ENCODE data around the gene HEPHL1.

The HEPHL1 gene

DNA sequence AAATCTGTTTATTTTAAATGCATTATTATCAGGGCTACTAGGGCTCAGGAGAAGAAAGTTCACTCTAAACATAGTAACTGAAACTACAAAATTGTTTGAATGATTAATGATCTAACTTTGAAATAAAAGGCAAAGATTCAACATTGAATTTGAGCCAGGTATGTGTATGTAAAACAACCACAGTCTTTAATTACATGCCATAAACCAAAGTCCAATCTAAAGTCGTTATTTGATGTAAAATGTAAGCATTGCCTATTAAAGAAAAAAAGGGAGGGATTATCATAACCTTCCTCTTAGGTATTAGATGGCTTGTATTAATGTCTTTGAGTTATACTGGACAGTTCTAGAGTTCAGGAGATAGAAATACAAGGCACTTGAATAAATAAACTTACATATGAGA is 82.3 kb downstream of the HEPHL1 start:
- no peak for TF ChIP-seq CTCF (IDR thresholded peaks at IDR 0.05; ENCODE audit: low read depth, low read length)
- H3K4me3 ChIP-seq (replicated peaks in 1 of 2; ENCODE audit: low read depth in 2 of 2, low read length in 2 of 2) = no peak overlapping the region
- DNase-seq (ENCODE audit: low read depth in 2 of 2) = no peak

- no peak for DNase-seq (ENCODE audit: low read depth in 2 of 2)
- no peak overlapping the region for H3K4me3 ChIP-seq (replicated peaks in 1 of 2; ENCODE audit: low read depth in 2 of 2, low read length in 2 of 2)
- no peak for TF ChIP-seq CTCF (IDR thresholded peaks at IDR 0.05; ENCODE audit: low read depth, low read length)
These were observed 83.6 kb downstream of the HEPHL1 start for GRCh38 chr11:94104734-94105133.

GRCh38 chr11:94106716-94107115 is 85.6 kb downstream of the HEPHL1 start:
- H3K4me3 ChIP-seq (replicated peaks in 1 of 2; ENCODE audit: low read depth in 2 of 2, low read length in 2 of 2) = no peak overlapping the region
- no peak for TF ChIP-seq CTCF (IDR thresholded peaks at IDR 0.05; ENCODE audit: low read depth, low read length)
- no peak for DNase-seq (ENCODE audit: low read depth in 2 of 2)

DNA sequence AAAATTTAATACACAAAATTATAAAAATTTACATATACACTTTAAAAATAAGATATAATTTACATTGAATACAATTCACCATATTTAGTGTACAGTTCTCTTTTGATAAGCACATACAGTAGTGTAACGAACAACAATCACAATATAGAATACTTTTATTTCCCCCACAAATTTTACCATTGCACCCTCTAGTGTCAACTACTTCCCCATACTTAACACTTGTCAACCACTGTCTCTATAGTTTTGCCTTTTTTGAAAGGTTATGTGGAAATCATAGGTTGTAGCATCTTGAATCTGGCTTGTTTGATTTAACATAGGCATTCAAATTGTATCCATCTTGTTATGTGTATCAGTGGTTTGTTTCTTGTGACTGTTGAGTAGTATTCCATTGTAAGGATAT is 86.2 kb downstream of the HEPHL1 start:
- peak; percentile 24 for TF ChIP-seq CTCF (IDR thresholded peaks at IDR 0.05; ENCODE audit: low read depth, low read length)
- no peak overlapping the region for H3K4me3 ChIP-seq (replicated peaks in 1 of 2; ENCODE audit: low read depth in 2 of 2, low read length in 2 of 2)
- no peak for DNase-seq (ENCODE audit: low read depth in 2 of 2)

DNA sequence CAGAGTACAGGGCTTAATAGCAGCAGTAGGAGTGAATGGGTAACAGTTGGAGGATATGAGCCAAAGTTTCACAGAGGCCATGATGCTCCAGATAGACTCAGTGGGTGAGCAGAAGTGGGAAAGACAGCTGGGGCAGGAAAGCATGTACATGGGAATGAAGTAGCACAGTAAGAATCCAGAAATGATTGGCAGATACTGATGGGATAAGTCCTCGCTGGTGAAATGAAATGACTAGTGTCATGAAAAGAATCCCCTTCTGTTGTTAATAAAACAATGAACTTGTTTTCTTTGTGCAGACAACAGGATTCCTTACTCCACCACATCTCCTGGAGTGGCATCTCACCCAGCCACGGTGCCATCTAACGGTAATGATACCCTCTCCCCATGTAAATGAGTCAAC is 90.1 kb downstream of the HEPHL1 start:
- no peak overlapping the region for H3K4me3 ChIP-seq (replicated peaks in 1 of 2; ENCODE audit: low read depth in 2 of 2, low read length in 2 of 2)
- no peak for DNase-seq (ENCODE audit: low read depth in 2 of 2)
- no peak for TF ChIP-seq CTCF (IDR thresholded peaks at IDR 0.05; ENCODE audit: low read depth, low read length)

DNA sequence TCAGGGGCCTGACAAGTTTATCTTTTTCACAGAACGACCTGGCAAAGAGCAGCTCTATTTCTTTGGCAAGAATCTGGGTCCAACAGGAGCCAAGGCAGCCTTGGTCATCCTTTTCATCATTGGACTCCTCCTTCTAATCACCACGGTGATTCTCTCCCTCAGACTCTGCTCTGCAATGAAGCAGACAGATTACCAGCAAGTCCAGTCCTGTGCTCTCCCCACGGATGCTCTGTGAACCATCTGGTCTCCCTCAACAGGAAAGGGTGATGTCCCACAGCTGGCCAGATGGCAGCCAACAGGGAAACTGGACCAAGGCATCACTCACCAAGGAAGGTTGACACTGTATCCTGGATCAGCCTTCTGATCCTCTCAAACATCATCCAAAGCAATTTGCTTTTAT is 90.5 kb downstream of the HEPHL1 start:
- TF ChIP-seq CTCF (IDR thresholded peaks at IDR 0.05; ENCODE audit: low read depth, low read length) = no peak
- no peak overlapping the region for H3K4me3 ChIP-seq (replicated peaks in 1 of 2; ENCODE audit: low read depth in 2 of 2, low read length in 2 of 2)
- DNase-seq (ENCODE audit: low read depth in 2 of 2) = no peak

DNA sequence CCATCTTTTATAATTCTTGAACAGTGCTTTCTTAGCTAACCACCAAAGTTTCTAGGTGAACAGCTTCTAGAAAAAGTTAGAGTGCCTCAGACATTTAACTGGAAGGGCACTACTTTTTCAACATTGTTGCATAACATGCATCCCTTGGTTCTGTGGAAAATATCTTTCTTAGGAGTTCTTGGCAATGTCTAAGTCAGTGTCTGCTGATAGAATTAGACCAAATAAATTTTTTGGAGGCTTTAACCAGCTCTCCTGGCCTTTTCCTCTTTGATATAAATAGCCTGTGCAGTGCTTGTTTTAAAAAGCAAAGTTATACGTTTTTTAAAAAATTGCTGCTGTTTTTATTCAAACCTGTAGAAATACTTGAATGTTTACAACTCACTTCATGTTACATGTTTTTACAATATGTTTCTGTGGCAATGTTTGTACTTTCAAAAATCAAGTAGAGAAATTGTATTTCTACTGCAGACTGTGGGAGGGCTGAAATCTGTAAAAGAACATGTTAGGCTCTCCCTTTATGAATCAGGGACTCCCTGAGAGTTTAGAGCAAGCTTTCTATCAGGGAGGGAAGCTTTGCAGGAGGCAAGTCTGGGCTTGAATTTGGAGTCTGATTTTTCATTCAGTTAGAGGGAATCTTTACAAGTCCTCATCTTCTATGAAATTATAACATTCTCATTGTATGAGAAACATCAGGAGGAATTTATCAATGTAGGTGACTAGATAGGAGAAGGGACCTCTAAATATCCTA is 91.2 kb downstream of the HEPHL1 start:
- peak in 1 of 2 donors; percentile 30 for DNase-seq (ENCODE audit: low read depth in 2 of 2)
- no peak overlapping the region for H3K4me3 ChIP-seq (replicated peaks in 1 of 2; ENCODE audit: low read depth in 2 of 2, low read length in 2 of 2)
- TF ChIP-seq CTCF (IDR thresholded peaks at IDR 0.05; ENCODE audit: low read depth, low read length) = no peak

All from cardiac fibroblast (primary cell).